Smooth muscle cell (in vitro differentiated cells): ENCODE results near the gene C11orf97. TPM values are rescaled to one million over a fixed set of nuclear protein-coding genes. Genes with fewer than 3 reads are reported as not detected.
"Not testable (repeated sequence)": the region's sequence is repeated elsewhere in the genome, so short reads cannot be mapped to it uniquely, and the experiment has no call there.

Experiments used
- DNase-seq: peaks from one replicate; lab custom pipeline; 2025; ENCODE audit not compliant: unreplicated experiment; lab: John Stamatoyannopoulos, UW
- H2AFZ ChIP-seq: fragments of 200-600 bp; sonication (generic); 2 replicates; pipeline ENCODE4 v1.6.0; 2016; ENCODE audit warnings: antibody characterized with exemption, low read depth, mild to moderate bottlenecking
- H3F3A ChIP-seq: fragments of 200-600 bp; sonication (generic); 2 replicates; pipeline ENCODE4 v1.6.0; 2017; ENCODE audit warnings: antibody characterized with exemption, low read depth
- H3K27ac ChIP-seq: fragments of 200-600 bp; sonication (generic); 2 replicates; pipeline ENCODE4 v1.5.1; 2016; ENCODE audit warnings: low read depth, mild to moderate bottlenecking
- H3K27me3 ChIP-seq: fragments of 200-600 bp; sonication (generic); 2 replicates; pipeline ENCODE4 v1.6.1; 2016; ENCODE audit warnings: low read depth, mild to moderate bottlenecking
- H3K36me3 ChIP-seq: fragments of 200-600 bp; sonication (generic); 2 replicates; pipeline ENCODE4 v1.5.1; 2016; ENCODE audit warnings: low read depth
- H3K4me1 ChIP-seq: fragments of 200-600 bp; sonication (generic); 2 replicates; pipeline ENCODE4 v1.5.1; 2016; ENCODE audit warnings: low read depth
- H3K4me2 ChIP-seq: fragments of 200-600 bp; sonication (generic); 2 replicates; pipeline ENCODE4 v1.6.0; 2016; ENCODE audit warnings: mild to moderate bottlenecking
- H3K4me3 ChIP-seq: fragments of 200-600 bp; sonication (generic); 2 replicates; pipeline ENCODE4 v1.5.1; 2016; ENCODE audit warnings: mild to moderate bottlenecking
- H3K79me2 ChIP-seq: fragments of 200-600 bp; sonication (generic); 2 replicates; pipeline ENCODE4 v1.6.0; 2016; ENCODE audit warnings: low read depth, mild to moderate bottlenecking
- H3K9ac ChIP-seq: fragments of 200-600 bp; sonication (generic); 2 replicates; pipeline ENCODE4 v1.6.0; 2016; ENCODE audit warnings: low read depth
- H3K9me3 ChIP-seq: fragments of 200-600 bp; sonication (generic); replicated peaks from 2 replicates; pipeline ENCODE4 v1.5.1; 2016; ENCODE audit warnings: low read depth
- H4K20me1 ChIP-seq: fragments of 200-600 bp; sonication (generic); 2 replicates; pipeline ENCODE4 v1.6.0; 2016; ENCODE audit warnings: low read depth
- CTCF ChIP-seq: fragments of 200-600 bp; sonication (generic); IDR thresholded peaks from 2 replicates; pipeline ENCODE4 v1.5.1; 2017; ENCODE audit warnings: borderline replicate concordance, mild to moderate bottlenecking, antibody characterized with exemption; ENCODE audit not compliant: insufficient read depth, poor library complexity, severe bottlenecking
- WGBS: methylation state at CpG from one replicate; pipeline ENCODE4 v1.1.7; 2016; ENCODE audit warnings: low lambda C conversion rate; 5-methylcytosine and 5-hydroxymethylcytosine counted together
- polyA plus RNA-seq: library from polyadenylated mRNA; unstranded; fragments of >200 nt; fragmentation: Nextera tagmentation; extraction: Ambion mirVana; gene quantifications from 2 replicates; pipeline ENCODE4 v1.2.1, GENCODE V29; 2016
- total RNA-seq: library from RNA; depleted of rRNA; stranded (reverse); fragments of >200 nt; gene quantifications from 2 replicates; pipeline ENCODE4 v1.2.3, GENCODE V29; 2014

C11orf97 gene
- total and polyA plus RNA-seq, 2 experiments from 2014 or later: not detected

- no peak for DNase-seq
- H3K27me3 ChIP-seq: no peaks in the 10 kb centered on the region
- H3K9me3 ChIP-seq: no peaks in the 10 kb centered on the region
- no peaks in the 10 kb centered on the region for H3K4me1 ChIP-seq
- H2AFZ ChIP-seq: no peak within 1 kb of the TSS
- no peak within 1 kb of the TSS for H3K4me3 ChIP-seq
- no peaks in the 10 kb centered on the region for H3K79me2 ChIP-seq
- WGBS: 96% methylated on average over 25 of the region's 25 CpGs
- H3K9ac ChIP-seq: no peak within 1 kb of the TSS
- no peaks in the 10 kb centered on the region for H3F3A ChIP-seq
- H3K4me2 ChIP-seq: no peak within 1 kb of the TSS
- no peaks in the 10 kb centered on the region for H3K36me3 ChIP-seq
- no peak for TF ChIP-seq CTCF
- H4K20me1 ChIP-seq: no peaks in the 10 kb centered on the region
- no peak within 1 kb of the TSS for H3K27ac ChIP-seq
Observed at GRCh38 chr11:94567181-94567670, 55.0 kb downstream of the C11orf97 start, which contains the start of gene PIWIL4. TSS of gene PIWIL4 (plus strand) at chr11:94567368. CDS start at chr11:94567519, 151 bp downstream.

GRCh38 chr11:94568200-94568599 is 55.9 kb downstream of the C11orf97 start:
- H3F3A ChIP-seq: no peaks in the 10 kb centered on the region
- no peaks in the 10 kb centered on the region for H3K27me3 ChIP-seq
- H4K20me1 ChIP-seq: no peaks in the 10 kb centered on the region
- no peak overlapping the region for H3K4me3 ChIP-seq
- no peaks in the 10 kb centered on the region for H3K36me3 ChIP-seq
- no peak overlapping the region for H3K4me2 ChIP-seq
- WGBS: 95% methylated on average over 5 of the region's 5 CpGs
- H3K9ac ChIP-seq: no peak overlapping the region
- no peak overlapping the region for H2AFZ ChIP-seq
- no peaks in the 10 kb centered on the region for H3K9me3 ChIP-seq
- no peak overlapping the region for H3K27ac ChIP-seq
- no peak for TF ChIP-seq CTCF
- H3K4me1 ChIP-seq: no peaks in the 10 kb centered on the region
- no peak for DNase-seq
- H3K79me2 ChIP-seq: no peaks in the 10 kb centered on the region

- 88% methylated on average over 4 of the region's 4 CpGs for WGBS
- H3K9ac ChIP-seq: no peak overlapping the region
- no peak overlapping the region for H3K27ac ChIP-seq
- H3K4me1 ChIP-seq: no peaks in the 10 kb centered on the region
- no peaks in the 10 kb centered on the region for H3K36me3 ChIP-seq
- no peak overlapping the region for H2AFZ ChIP-seq
- H3K79me2 ChIP-seq: no peaks in the 10 kb centered on the region
- H3K9me3 ChIP-seq: no peaks in the 10 kb centered on the region
- H3K4me2 ChIP-seq: no peak overlapping the region
- H3K4me3 ChIP-seq: no peak overlapping the region
- DNase-seq: no peak
- no peaks in the 10 kb centered on the region for H3K27me3 ChIP-seq
- no peaks in the 10 kb centered on the region for H3F3A ChIP-seq
- H4K20me1 ChIP-seq: no peaks in the 10 kb centered on the region
- TF ChIP-seq CTCF: no peak
Observed at GRCh38 chr11:94568717-94569116, 56.5 kb downstream of the C11orf97 start.

- H4K20me1 ChIP-seq, H3K4me2 ChIP-seq, DNase-seq, H3F3A ChIP-seq, H3K27ac ChIP-seq, H3K36me3 ChIP-seq, H3K4me1 ChIP-seq, H3K79me2 ChIP-seq, H3K9me3 ChIP-seq, H2AFZ ChIP-seq, H3K4me3 ChIP-seq, H3K9ac ChIP-seq, H3K27me3 ChIP-seq: not testable (repeated sequence)
- 100% methylated on average over 2 of the region's 2 CpGs for WGBS
Observed at GRCh38 chr11:94572975-94573374, 60.7 kb downstream of the C11orf97 start.
